OCI-LY1 (cell line): ENCODE results near the gene ZCCHC12.

Experiments
- H2AFZ ChIP-seq: fragments of 200-600 bp; sonication (generic), shearing (Covaris generic); 2 replicates; pipeline ENCODE4 v1.6.0; 2014; ENCODE audit warnings: antibody characterized with exemption, mild to moderate bottlenecking, low read length
- H3F3A ChIP-seq: fragments of 200-600 bp; sonication (generic), shearing (Covaris generic); 2 replicates; pipeline ENCODE4 v1.6.0; 2014; ENCODE audit warnings: mild to moderate bottlenecking, antibody characterized with exemption, low read length, moderate library complexity; ENCODE audit not compliant: insufficient read depth
- H3K27ac ChIP-seq: fragments of 200-600 bp; sonication (generic); 2 replicates; pipeline ENCODE4 v1.5.1; 2014; ENCODE audit warnings: low read length, mixed run types, mild to moderate bottlenecking, low read depth; ENCODE audit not compliant: poor library complexity, severe bottlenecking
- H3K27me3 ChIP-seq: fragments of 200-600 bp; sonication (generic); 2 replicates; pipeline ENCODE4 v1.6.0; 2014; ENCODE audit warnings: antibody characterized with exemption, mild to moderate bottlenecking, low read length, moderate library complexity; ENCODE audit not compliant: insufficient read depth
- H3K36me3 ChIP-seq: fragments of 200-600 bp; sonication (generic); 2 replicates; pipeline ENCODE4 v1.6.1; 2014; ENCODE audit warnings: mild to moderate bottlenecking, antibody characterized with exemption, low read length, moderate library complexity, mixed read lengths; ENCODE audit not compliant: insufficient read depth
- H3K4me1 ChIP-seq: fragments of 200-600 bp; sonication (generic); 2 replicates; pipeline ENCODE4 v1.5.1; 2014; ENCODE audit warnings: mild to moderate bottlenecking, low read length, moderate library complexity; ENCODE audit not compliant: insufficient read depth, severe bottlenecking
- H3K4me2 ChIP-seq: fragments of 200-600 bp; sonication (generic), shearing (Covaris generic); 2 replicates; pipeline ENCODE4 v1.6.1; 2014; ENCODE audit warnings: low read length
- H3K4me3 ChIP-seq: fragments of 200-600 bp; sonication (generic); 2 replicates; pipeline ENCODE4 v1.5.1; 2014; ENCODE audit warnings: low read length, low read depth, mild to moderate bottlenecking, mixed read lengths; ENCODE audit not compliant: poor library complexity, severe bottlenecking
- H3K79me2 ChIP-seq: fragments of 200-600 bp; shearing (Covaris generic); 2 replicates; pipeline ENCODE4 v1.6.1; 2016; ENCODE audit warnings: mixed run types, low read length, mixed read lengths; ENCODE audit not compliant: insufficient read depth
- H3K9ac ChIP-seq: fragments of 200-600 bp; sonication (generic), shearing (Covaris generic); 2 replicates; pipeline ENCODE4 v1.6.1; 2014; ENCODE audit warnings: mild to moderate bottlenecking, low read length, mixed read lengths
- H3K9me2 ChIP-seq: fragments of 200-600 bp; sonication (generic), shearing (Covaris generic); 2 replicates; pipeline ENCODE4 v1.6.1; 2014; ENCODE audit warnings: low read depth, mild to moderate bottlenecking, low read length, mixed read lengths
- H3K9me3 ChIP-seq: fragments of 200-600 bp; shearing (Covaris generic); 2 replicates; pipeline ENCODE4 v1.6.1; 2014; ENCODE audit warnings: low read length, mixed read lengths
- H4K20me1 ChIP-seq: fragments of 200-600 bp; sonication (generic), shearing (Covaris generic); 2 replicates; pipeline ENCODE4 v1.6.0; 2016; ENCODE audit warnings: mild to moderate bottlenecking, low read length; ENCODE audit not compliant: insufficient read depth
- EZH2 ChIP-seq: fragments of 200-600 bp; sonication (generic), shearing (Covaris generic); IDR thresholded peaks from 2 replicates; pipeline ENCODE4 v1.8.0; 2017; ENCODE audit warnings: borderline replicate concordance, mixed run types, mild to moderate bottlenecking, antibody characterized with exemption, low read length, moderate library complexity, mixed read lengths
- TF ChIP-seq, protein P1 (sequence below): fragments of 200-600 bp; sonication (generic), shearing (Covaris generic); IDR thresholded peaks from 2 replicates; pipeline ENCODE4 v1.5.1; 2017; ENCODE audit warnings: mild to moderate bottlenecking, antibody characterized with exemption, low read length, moderate library complexity, mixed read lengths

ZCCHC12 gene

DNA sequence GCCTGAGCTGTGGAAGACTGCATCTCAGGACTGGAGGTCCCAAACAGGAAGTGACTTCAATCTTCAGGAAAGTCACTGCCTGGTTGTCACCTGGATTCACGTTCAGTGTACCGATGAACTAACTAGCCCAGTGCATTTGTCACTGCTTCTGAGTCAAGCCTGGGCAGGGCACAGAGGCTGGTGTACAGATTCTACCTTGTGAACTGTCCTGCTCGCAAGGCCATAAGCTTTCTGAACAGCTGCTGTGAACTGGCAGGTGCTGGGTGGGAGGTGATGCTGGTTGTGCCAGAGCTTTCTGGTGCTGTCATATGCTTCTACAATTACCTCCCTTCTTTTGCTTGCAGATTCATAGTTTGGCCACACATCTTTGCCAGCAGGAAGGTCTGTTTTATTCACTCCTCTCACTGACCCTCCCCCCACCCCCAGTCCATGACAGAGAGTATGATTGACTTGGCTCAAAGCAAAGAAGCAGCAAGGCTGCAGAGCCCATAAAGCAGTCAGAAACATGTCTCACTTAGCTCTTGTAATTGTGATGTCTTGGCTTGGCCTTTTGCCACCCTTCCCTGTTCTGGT lies 40.5 kb downstream of the ZCCHC12 start:
- Histone ChIP-seq H2AFZ (no peak overlapping the region), H4K20me1 (no peaks in the 10 kb centered on the region), H3K79me2 (no peaks in the 10 kb centered on the region), H3K9me3 (no peaks in the 10 kb centered on the region), H3K4me3 (no peak overlapping the region), H3K36me3 (no peaks in the 10 kb centered on the region), H3K4me2 (no peak overlapping the region), H3K9me2 (no peaks in the 10 kb centered on the region), H3K9ac (no peak overlapping the region), H3K27me3 (no peaks in the 10 kb centered on the region), H3F3A (no peaks in the 10 kb centered on the region), H3K27ac (no peak overlapping the region), H3K4me1 (no peaks in the 10 kb centered on the region)
- TF ChIP-seq EZH2: no peak
- TF ChIP-seq, protein P1, sequence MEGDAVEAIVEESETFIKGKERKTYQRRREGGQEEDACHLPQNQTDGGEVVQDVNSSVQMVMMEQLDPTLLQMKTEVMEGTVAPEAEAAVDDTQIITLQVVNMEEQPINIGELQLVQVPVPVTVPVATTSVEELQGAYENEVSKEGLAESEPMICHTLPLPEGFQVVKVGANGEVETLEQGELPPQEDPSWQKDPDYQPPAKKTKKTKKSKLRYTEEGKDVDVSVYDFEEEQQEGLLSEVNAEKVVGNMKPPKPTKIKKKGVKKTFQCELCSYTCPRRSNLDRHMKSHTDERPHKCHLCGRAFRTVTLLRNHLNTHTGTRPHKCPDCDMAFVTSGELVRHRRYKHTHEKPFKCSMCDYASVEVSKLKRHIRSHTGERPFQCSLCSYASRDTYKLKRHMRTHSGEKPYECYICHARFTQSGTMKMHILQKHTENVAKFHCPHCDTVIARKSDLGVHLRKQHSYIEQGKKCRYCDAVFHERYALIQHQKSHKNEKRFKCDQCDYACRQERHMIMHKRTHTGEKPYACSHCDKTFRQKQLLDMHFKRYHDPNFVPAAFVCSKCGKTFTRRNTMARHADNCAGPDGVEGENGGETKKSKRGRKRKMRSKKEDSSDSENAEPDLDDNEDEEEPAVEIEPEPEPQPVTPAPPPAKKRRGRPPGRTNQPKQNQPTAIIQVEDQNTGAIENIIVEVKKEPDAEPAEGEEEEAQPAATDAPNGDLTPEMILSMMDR: no peak

DNA sequence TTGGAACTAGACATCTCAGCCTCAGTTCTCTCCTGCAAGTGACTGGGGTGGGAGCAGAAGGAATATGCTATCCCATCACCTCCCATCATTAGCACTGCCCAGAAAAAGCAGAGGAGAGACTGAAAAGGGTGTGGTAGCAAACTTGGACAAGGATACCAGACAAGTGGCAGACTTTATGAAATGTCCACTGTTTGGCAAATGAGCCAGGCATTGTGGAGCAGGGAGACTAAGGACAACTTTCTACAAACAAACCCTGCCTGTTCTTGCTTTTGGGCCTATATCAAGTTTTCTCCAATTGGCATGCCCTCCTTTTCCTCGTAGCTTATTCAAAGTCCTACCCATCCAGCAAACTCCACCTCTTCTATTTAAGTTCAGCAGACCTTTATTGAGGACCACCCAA lies 41.6 kb downstream of the ZCCHC12 start:
- Histone ChIP-seq H3K79me2 (no peaks in the 10 kb centered on the region), H3F3A (no peaks in the 10 kb centered on the region), H3K27ac (no peak overlapping the region), H4K20me1 (no peaks in the 10 kb centered on the region), H2AFZ (no peak overlapping the region), H3K9ac (no peak overlapping the region), H3K9me3 (no peaks in the 10 kb centered on the region), H3K27me3 (no peaks in the 10 kb centered on the region), H3K4me1 (no peaks in the 10 kb centered on the region), H3K36me3 (no peaks in the 10 kb centered on the region), H3K4me3 (no peak overlapping the region), H3K9me2 (no peaks in the 10 kb centered on the region), H3K4me2 (no peak overlapping the region)
- TF ChIP-seq, protein P1: no peak
- TF ChIP-seq EZH2: no peak

DNA sequence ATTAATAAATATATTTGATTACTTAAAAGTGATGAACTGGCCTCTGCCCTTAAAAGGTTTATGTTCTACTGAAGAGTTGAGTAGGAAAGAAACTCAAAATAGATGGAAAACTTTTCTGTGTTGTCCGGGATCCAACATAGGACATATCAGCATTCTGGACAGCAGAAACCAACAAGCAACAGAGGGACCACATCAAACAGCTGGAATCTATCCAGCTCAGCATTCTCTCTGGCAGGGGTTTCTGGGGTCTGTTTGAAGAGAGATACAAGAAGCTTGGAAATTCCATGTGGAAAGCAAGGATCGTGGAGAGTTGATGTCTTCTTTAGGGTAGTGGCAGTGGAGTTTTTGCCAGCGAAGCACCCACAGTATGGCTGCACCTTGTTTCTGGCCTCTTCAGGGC lies 43.6 kb downstream of the ZCCHC12 start:
- Histone ChIP-seq H3K4me3 (no peak overlapping the region), H4K20me1 (no peaks in the 10 kb centered on the region), H3K27ac (no peak overlapping the region), H3F3A (no peaks in the 10 kb centered on the region), H2AFZ (no peak overlapping the region), H3K79me2 (no peaks in the 10 kb centered on the region), H3K9me2 (no peaks in the 10 kb centered on the region), H3K4me1 (no peaks in the 10 kb centered on the region), H3K9ac (no peak overlapping the region), H3K36me3 (no peaks in the 10 kb centered on the region), H3K4me2 (no peak overlapping the region), H3K27me3 (no peaks in the 10 kb centered on the region), H3K9me3 (no peaks in the 10 kb centered on the region)
- TF ChIP-seq EZH2: no peak
- TF ChIP-seq, protein P1: no peak
